Stomach (tissue), 4 donors: ENCODE data around the gene SDK2.

Source experiments
- CTCF ChIP-seq, 7 experiments: fragments of 450-650 bp in 4 of 7; fragments of 200-600 bp in 3 of 7; sonication (generic) in 3 of 7; IDR thresholded peaks; one replicate each; pipeline ENCODE4 v1.5.1; 2016 to 2019; ENCODE audit warnings: antibody characterized with exemption in 7 of 7, control low read depth in 2 of 7, mild to moderate bottlenecking in 1 of 7
- EP300 ChIP-seq: sonication (generic); formaldehyde crosslinking; IDR thresholded peaks from one replicate; pipeline ENCODE4 v1.6.1; 2017; ENCODE audit warnings: antibody characterized with exemption
- POLR2A ChIP-seq, 4 donors: fragments of 450-650 bp; IDR thresholded peaks; one replicate each; pipeline ENCODE4 v1.6.1; 2016; ENCODE audit warnings: antibody characterized with exemption in 4 of 4, control low read depth in 2 of 4, mild to moderate bottlenecking in 1 of 4, moderate library complexity in 1 of 4
- POLR2AphosphoS5 ChIP-seq, 3 donors: sonication (generic); formaldehyde crosslinking; IDR thresholded peaks; one replicate each; pipeline ENCODE4 v1.6.1; 2016; ENCODE audit warnings: antibody characterized with exemption in 3 of 3

GRCh38 chr17:73569762-73570319, 74.4 kb downstream of the SDK2 start:
- TF ChIP-seq CTCF (IDR thresholded peaks at IDR 0.05) (no peak), POLR2AphosphoS5 (IDR thresholded peaks at IDR 0.05) (no peak), POLR2A (IDR thresholded peaks at IDR 0.05) (no peak), EP300 (no peak)
